PC-3 (cell line): Measurements from ENCODE around the gene SLC6A3. TPM values are rescaled to one million over a fixed set of nuclear protein-coding genes. Genes with fewer than 3 reads are reported as not detected.

Experiments
- ATAC-seq: fragments of 200-7000 bp; cut with Tn5 transposase; 2 replicates; pipeline ENCODE4 v1.9.1; 2020; ENCODE audit warnings: mild to moderate bottlenecking, moderate library complexity
- BruUV-seq: library from RNA; stranded (reverse); fragments of 400-500 nt; replicated peaks from 2 replicates; lab custom pipeline; 2021; lab: Mats Ljungman, UMichigan
- CTCF ChIA-PET: fragments of 300-600 bp; sonication (Branson Sonifier 250); formaldehyde crosslinking; loops from one replicate; lab custom pipeline; 2022; ENCODE audit warnings: antibody characterized with exemption; lab: Charles Lee
- POLR2A ChIA-PET: fragments of 300-600 bp; sonication (Branson Sonifier 250); formaldehyde crosslinking; loops from one replicate; lab custom pipeline; 2022; ENCODE audit warnings: antibody characterized with exemption; ENCODE audit not compliant: unreplicated experiment; lab: Charles Lee
- DNase-seq: peaks from one replicate; pipeline ENCODE4 v3.0.0-alpha.2; 2015
- H2AFZ ChIP-seq: fragments of 300-600 bp; sonication (generic); 2 replicates; pipeline ENCODE4 v1.6.0; 2016; ENCODE audit warnings: antibody characterized with exemption, low read length
- H3F3A ChIP-seq: fragments of 300-600 bp; sonication (generic); one replicate; pipeline ENCODE4 v1.6.0; 2017; ENCODE audit warnings: antibody characterized with exemption, low read length, control low read depth, mild to moderate bottlenecking; ENCODE audit not compliant: unreplicated experiment
- H3K27ac ChIP-seq: fragments of 300-600 bp; sonication (generic); 2 replicates; pipeline ENCODE4 v1.5.1; 2016; ENCODE audit warnings: mild to moderate bottlenecking, low read length
- H3K27me3 ChIP-seq: fragments of 300-600 bp; sonication (generic); 2 replicates; pipeline ENCODE4 v1.6.1; 2016; ENCODE audit warnings: low read length, mixed read lengths
- H3K36me3 ChIP-seq: fragments of 300-600 bp; sonication (generic); 2 replicates; pipeline ENCODE4 v1.6.1; 2016; ENCODE audit warnings: low read depth, mixed run types, low read length, mixed read lengths
- H3K4me1 ChIP-seq: fragments of 300-600 bp; sonication (generic); 2 replicates; pipeline ENCODE4 v1.5.1; 2016; ENCODE audit warnings: low read length; ENCODE audit not compliant: insufficient read depth
- H3K4me2 ChIP-seq: fragments of 300-600 bp; sonication (generic); 2 replicates; pipeline ENCODE4 v1.6.0; 2016; ENCODE audit warnings: low read length
- H3K4me3 ChIP-seq: fragments of 300-600 bp; sonication (generic); 2 replicates; pipeline ENCODE4 v1.5.1; 2016; ENCODE audit warnings: mild to moderate bottlenecking, low read length, mixed read lengths
- H3K79me2 ChIP-seq: fragments of 300-600 bp; sonication (generic); 2 replicates; pipeline ENCODE4 v1.6.1; 2017; ENCODE audit warnings: low read length, mixed read lengths
- H3K9ac ChIP-seq: fragments of 300-600 bp; sonication (generic); 2 replicates; pipeline ENCODE4 v1.6.0; 2016; ENCODE audit warnings: mild to moderate bottlenecking, low read length
- H3K9me2 ChIP-seq: fragments of 300-600 bp; sonication (generic); replicated peaks from 2 replicates; pipeline ENCODE4 v1.6.1; 2016; ENCODE audit warnings: mixed run types, low read length, mixed read lengths
- H3K9me3 ChIP-seq: fragments of 300-600 bp; sonication (generic); 2 replicates; pipeline ENCODE4 v1.6.1; 2016; ENCODE audit warnings: low read length, mixed read lengths
- H4K20me1 ChIP-seq: fragments of 300-600 bp; sonication (generic); 2 replicates; pipeline ENCODE4 v1.6.1; 2016; ENCODE audit warnings: low read length, mixed read lengths
- EZH2 ChIP-seq: fragments of 300-600 bp; sonication (generic); IDR thresholded peaks from one replicate; pipeline ENCODE4 v1.6.1; 2017; ENCODE audit warnings: antibody characterized with exemption, mild to moderate bottlenecking, low read length; ENCODE audit not compliant: unreplicated experiment
- EZH2phosphoT487 ChIP-seq: fragments of 300-600 bp; sonication (generic); IDR thresholded peaks from 2 replicates; pipeline ENCODE4 v1.6.1; 2018; ENCODE audit warnings: mild to moderate bottlenecking, antibody characterized with exemption, low read length, borderline replicate concordance
- intact Hi-C: fragments of 100-400 bp; cut with micrococcal nuclease; formaldehyde crosslinking; loops from 2 replicates; pipeline ENCODE4 v1.9.0; 2023
- total RNA-seq: library from RNA; depleted of rRNA; stranded (reverse); fragments of >200 nt; gene quantifications from 2 replicates; pipeline ENCODE4 v1.2.3, GENCODE V29; 2014
- TF ChIP-seq, protein P1 (sequence below): fragments of 300-600 bp; sonication (generic); conservative IDR thresholded peaks from 2 replicates; pipeline ENCODE4 v1.5.1; 2017; ENCODE audit warnings: antibody characterized with exemption, low read depth, mild to moderate bottlenecking, low read length

The SLC6A3 gene
- total RNA-seq, 1 experiment from 2014 or later: not detected

DNA sequence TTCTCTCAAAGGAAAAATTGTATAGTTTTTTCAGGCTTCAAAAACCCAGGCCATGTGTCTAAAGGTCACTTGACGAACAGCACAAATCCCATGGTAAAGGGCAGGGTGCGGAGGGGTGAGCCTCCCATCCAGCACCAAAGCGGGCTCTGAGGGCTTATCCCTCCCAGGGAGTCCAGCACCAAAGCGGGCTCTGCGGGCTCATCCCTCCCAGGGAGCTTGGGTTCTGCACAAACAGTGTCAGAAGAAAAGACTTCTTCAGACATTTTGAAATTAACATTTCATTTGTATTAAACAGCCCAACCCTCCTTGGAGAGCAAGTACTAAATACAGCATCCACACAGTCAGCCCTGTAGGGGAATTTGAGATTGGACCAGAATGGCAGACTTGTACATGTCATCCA, 57.4 kb downstream of the SLC6A3 start:
- CTCF ChIA-PET: no interaction called here
- Histone ChIP-seq H3K79me2 (no peaks in the 10 kb centered on the region), H3K27me3 (peaks cover 7% of the 10 kb centered on the region), H3K4me3 (no peak overlapping the region), H3K4me2 (no peak overlapping the region), H2AFZ (no peak overlapping the region), H3K36me3 (no peaks in the 10 kb centered on the region), H3K27ac (no peak overlapping the region), H3K4me1 (peaks cover 12% of the 10 kb centered on the region), H4K20me1 (no peaks in the 10 kb centered on the region), H3K9me3 (no peaks in the 10 kb centered on the region), H3K9ac (no peak overlapping the region), H3K9me2 (no peaks in the 10 kb centered on the region), H3F3A (no peaks in the 10 kb centered on the region)
- TF ChIP-seq EZH2 (no peak), EZH2phosphoT487 (no peak)
- TF ChIP-seq, protein P1, sequence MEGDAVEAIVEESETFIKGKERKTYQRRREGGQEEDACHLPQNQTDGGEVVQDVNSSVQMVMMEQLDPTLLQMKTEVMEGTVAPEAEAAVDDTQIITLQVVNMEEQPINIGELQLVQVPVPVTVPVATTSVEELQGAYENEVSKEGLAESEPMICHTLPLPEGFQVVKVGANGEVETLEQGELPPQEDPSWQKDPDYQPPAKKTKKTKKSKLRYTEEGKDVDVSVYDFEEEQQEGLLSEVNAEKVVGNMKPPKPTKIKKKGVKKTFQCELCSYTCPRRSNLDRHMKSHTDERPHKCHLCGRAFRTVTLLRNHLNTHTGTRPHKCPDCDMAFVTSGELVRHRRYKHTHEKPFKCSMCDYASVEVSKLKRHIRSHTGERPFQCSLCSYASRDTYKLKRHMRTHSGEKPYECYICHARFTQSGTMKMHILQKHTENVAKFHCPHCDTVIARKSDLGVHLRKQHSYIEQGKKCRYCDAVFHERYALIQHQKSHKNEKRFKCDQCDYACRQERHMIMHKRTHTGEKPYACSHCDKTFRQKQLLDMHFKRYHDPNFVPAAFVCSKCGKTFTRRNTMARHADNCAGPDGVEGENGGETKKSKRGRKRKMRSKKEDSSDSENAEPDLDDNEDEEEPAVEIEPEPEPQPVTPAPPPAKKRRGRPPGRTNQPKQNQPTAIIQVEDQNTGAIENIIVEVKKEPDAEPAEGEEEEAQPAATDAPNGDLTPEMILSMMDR: no peak
- no peak for DNase-seq
- BruUV-seq: no TSS peak
- POLR2A ChIA-PET: no interaction called here
- intact Hi-C loops: no loop called here
- ATAC-seq: no peak

DNA sequence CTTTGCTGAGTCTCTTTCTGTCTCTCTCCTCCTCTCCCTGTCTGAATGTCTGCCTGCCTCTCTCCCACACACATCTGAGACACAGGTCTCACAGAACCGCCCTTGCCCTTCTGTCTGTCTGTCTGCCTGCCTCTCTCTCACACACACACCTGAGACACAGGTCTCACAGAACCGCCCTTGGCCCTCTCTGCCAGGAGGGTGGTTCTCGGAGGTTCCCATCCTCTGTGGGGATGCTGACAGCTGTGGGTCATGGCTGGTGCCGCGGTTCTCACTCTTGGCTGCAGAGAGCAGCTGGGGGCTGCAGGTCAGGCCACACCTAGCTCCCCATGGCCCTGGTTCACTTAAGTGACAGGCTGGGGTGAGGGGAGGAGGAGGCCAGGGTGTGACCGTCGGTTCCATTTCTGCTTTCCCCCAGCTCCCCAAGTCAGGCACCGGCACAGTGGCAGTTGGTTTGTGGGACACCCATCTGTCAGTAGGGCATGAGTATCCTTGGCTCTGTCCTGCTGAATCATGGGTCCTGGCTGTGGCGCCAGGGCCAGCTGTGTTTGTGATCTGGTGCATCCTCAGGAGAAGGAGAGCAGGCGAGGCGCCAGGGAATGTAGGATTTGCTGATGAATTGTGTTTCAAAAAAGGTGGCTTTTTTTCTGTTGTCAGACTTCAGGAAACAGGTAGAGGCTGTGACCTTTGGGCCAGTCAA, 58.0 kb downstream of the SLC6A3 start:
- H3F3A ChIP-seq: no peaks in the 10 kb centered on the region
- H3K79me2 ChIP-seq: no peaks in the 10 kb centered on the region
- ChIA-PET CTCF (no interaction called here), POLR2A (no interaction called here)
- H3K4me2 ChIP-seq: peak overlapping the region; percentile 100; the same call in 1 of the 2 replicates
- TF ChIP-seq EZH2phosphoT487: no peak
- no peak for TF ChIP-seq EZH2
- TF ChIP-seq, protein P1: no peak
- H3K4me1 ChIP-seq: peaks cover 12% of the 10 kb centered on the region
- peaks cover 7% of the 10 kb centered on the region for H3K27me3 ChIP-seq
- H3K27ac ChIP-seq: no peak overlapping the region
- no peaks in the 10 kb centered on the region for H3K9me3 ChIP-seq
- intact Hi-C loops: no loop called here
- BruUV-seq: no TSS peak
- H3K9ac ChIP-seq: no peak overlapping the region
- H3K36me3 ChIP-seq: no peaks in the 10 kb centered on the region
- DNase-seq (no peak), ATAC-seq (no peak)
- H3K4me3 ChIP-seq: no peak overlapping the region
- no peaks in the 10 kb centered on the region for H4K20me1 ChIP-seq
- no peaks in the 10 kb centered on the region for H3K9me2 ChIP-seq
- H2AFZ ChIP-seq: no peak overlapping the region

DNA sequence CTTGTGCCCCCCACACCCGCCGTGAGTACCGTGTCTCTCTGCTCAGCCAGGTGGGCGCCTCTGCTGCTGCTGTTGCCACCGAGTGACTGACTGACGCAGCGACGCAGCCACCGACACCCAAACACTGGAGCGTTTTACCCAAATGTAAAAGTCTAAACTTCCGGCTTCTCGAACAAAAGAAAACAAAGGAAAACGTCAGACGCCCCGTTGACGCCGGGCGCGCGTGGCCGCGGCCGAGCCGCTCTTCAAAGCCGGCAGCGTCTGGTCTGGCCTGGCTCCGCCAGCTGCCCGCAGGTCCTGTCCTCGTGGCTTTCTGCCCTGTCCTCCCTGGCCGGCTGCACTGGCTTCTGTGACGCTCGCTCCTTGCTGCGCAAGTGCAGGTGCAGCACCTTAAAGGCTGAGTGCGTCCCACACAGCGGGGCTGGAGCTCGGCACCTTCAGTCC, 58.9 kb downstream of the SLC6A3 start:
- H3K9me2 ChIP-seq: no peaks in the 10 kb centered on the region
- CTCF ChIA-PET: no interaction called here
- TF ChIP-seq, protein P1: no peak
- no peak for TF ChIP-seq EZH2phosphoT487
- TF ChIP-seq EZH2: no peak
- no peaks in the 10 kb centered on the region for H3F3A ChIP-seq
- ATAC-seq (peak; percentile 64), DNase-seq (peak; percentile 51)
- H3K27me3 ChIP-seq: no peaks in the 10 kb centered on the region
- POLR2A ChIA-PET: no interaction called here
- intact Hi-C loops: no loop called here
- peak overlapping the region; percentile 80 for H3K4me3 ChIP-seq
- H3K4me1 ChIP-seq: peaks cover 12% of the 10 kb centered on the region
- no TSS peak for BruUV-seq
- H2AFZ ChIP-seq: peak overlapping the region; percentile 96
- H3K79me2 ChIP-seq: no peaks in the 10 kb centered on the region
- no peaks in the 10 kb centered on the region for H4K20me1 ChIP-seq
- no peak overlapping the region for H3K27ac ChIP-seq
- H3K36me3 ChIP-seq: no peaks in the 10 kb centered on the region
- peak overlapping the region; percentile 52 for H3K9ac ChIP-seq
- no peaks in the 10 kb centered on the region for H3K9me3 ChIP-seq
- peak overlapping the region; percentile 100 for H3K4me2 ChIP-seq
